Testis (tissue), 3 donors: Measurements from ENCODE around the gene SMG9. TPM values are rescaled to one million over a fixed set of nuclear protein-coding genes. Genes with fewer than 3 reads are reported as not detected.

Experiments
- DNase-seq: peaks from one replicate; pipeline ENCODE4 v3.0.0-alpha.2; 2019
- H3K27ac ChIP-seq, 2 donors: fragments of 200-600 bp; sonication (generic); one replicate each; pipeline ENCODE4 v1.5.1; 2019
- H3K27me3 ChIP-seq: fragments of 200-600 bp; sonication (generic); one replicate; pipeline ENCODE4 v1.5.1; 2019
- H3K36me3 ChIP-seq: fragments of 200-600 bp; sonication (generic); one replicate; pipeline ENCODE4 v1.5.1; 2017; ENCODE audit warnings: low read depth; ENCODE audit errors: missing control alignments
- H3K4me1 ChIP-seq: fragments of 200-600 bp; sonication (generic); one replicate; pipeline ENCODE4 v1.5.1; 2019
- H3K4me3 ChIP-seq, 2 donors: fragments of 200-600 bp; sonication (generic); one replicate each; pipeline ENCODE4 v1.5.1; 2017 to 2019
- H3K9me3 ChIP-seq: fragments of 200-600 bp; sonication (generic); one replicate; pipeline ENCODE4 v1.5.1; 2017
- CTCF ChIP-seq, 3 experiments: fragments of 450-650 bp in 2 of 3; fragments of 200-600 bp in 1 of 3; sonication (generic) in 1 of 3; IDR thresholded peaks; one replicate each; pipeline ENCODE4 v1.5.1; 2016 to 2019; ENCODE audit warnings: antibody characterized with exemption in 3 of 3, mild to moderate bottlenecking in 2 of 3, moderate library complexity in 1 of 3
- POLR2A ChIP-seq: fragments of 450-650 bp; IDR thresholded peaks from one replicate; pipeline ENCODE4 v1.6.1; 2017; ENCODE audit warnings: antibody characterized with exemption, mild to moderate bottlenecking, moderate library complexity
- WGBS, 2 donors: methylation state at CpG; one replicate each; pipeline ENCODE4 v1.1.5; 2018; 5-methylcytosine and 5-hydroxymethylcytosine counted together
- intact Hi-C: fragments of 100-400 bp; cut with DNase I; formaldehyde crosslinking; loops from one replicate; pipeline ENCODE4 v1.15.1; 2023; ENCODE audit warnings: low total_unique reads
- polyA plus RNA-seq: library from polyadenylated mRNA; stranded (reverse); fragments of 350-450 nt; fragmentation: Illumina TruSeq; extraction: RNeasy Lipid Tissue Mini Kit (QIAGEN cat#74804); gene quantifications from one replicate; pipeline ENCODE4 v1.2.3, GENCODE V29; 2014; ENCODE audit warnings: low read depth, low replicate concordance; ENCODE audit not compliant: insufficient read depth
- total RNA-seq, 2 donors: library from RNA; depleted of rRNA; stranded (reverse); fragments of >200 nt; gene quantifications; one replicate each; pipeline ENCODE4 v1.2.3, GENCODE V29; 2016

The SMG9 gene
- total and polyA plus RNA-seq, 3 donors from 2014 or later = 65.0 to 144 (median 76.8) TPM

GRCh38 chr19:43721469-43722048 lies 33.2 kb downstream of the SMG9 start:
- Histone ChIP-seq H3K4me1 (no peaks in the 10 kb centered on the region), H3K27me3 (no peaks in the 10 kb centered on the region), H3K36me3 (no peaks in the 10 kb centered on the region), H3K4me3 (no peak overlapping the region), H3K27ac (no peak overlapping the region), H3K9me3 (no peaks in the 10 kb centered on the region)
- DNase-seq = no peak
- WGBS, 2 donors = 84 to 92% methylated on average over 5 of the region's 5 CpGs
- intact Hi-C loops = no loop called here
- TF ChIP-seq CTCF (IDR thresholded peaks at IDR 0.05) = no peak

GRCh38 chr19:43720936-43721335 lies 33.8 kb downstream of the SMG9 start:
- intact Hi-C loops = no loop called here
- no peaks in the 10 kb centered on the region for H3K36me3 ChIP-seq
- no peak overlapping the region for H3K4me3 ChIP-seq
- H3K4me1 ChIP-seq = no peaks in the 10 kb centered on the region
- no peak for TF ChIP-seq POLR2A
- no peak for TF ChIP-seq CTCF (IDR thresholded peaks at IDR 0.05)
- H3K27me3 ChIP-seq = no peaks in the 10 kb centered on the region
- H3K9me3 ChIP-seq = no peaks in the 10 kb centered on the region
- WGBS, 2 donors = 87 to 93% methylated on average over 10 of the region's 10 CpGs
- H3K27ac ChIP-seq = no peak overlapping the region
- DNase-seq = no peak

GRCh38 chr19:43719918-43720317 lies 34.8 kb downstream of the SMG9 start:
- no peak for TF ChIP-seq CTCF (IDR thresholded peaks at IDR 0.05)
- no peak for TF ChIP-seq POLR2A
- intact Hi-C loops = no loop called here
- Histone ChIP-seq H3K4me1 (no peaks in the 10 kb centered on the region), H3K36me3 (no peaks in the 10 kb centered on the region), H3K9me3 (no peaks in the 10 kb centered on the region), H3K4me3 (no peak overlapping the region), H3K27me3 (no peaks in the 10 kb centered on the region), H3K27ac (no peak overlapping the region)
- WGBS, 2 donors = 61 to 80% methylated on average over 5 of the region's 5 CpGs
- no peak for DNase-seq

GRCh38 chr19:43719378-43719868 lies 35.3 kb downstream of the SMG9 start:
- H3K4me3 ChIP-seq = no peak overlapping the region
- TF ChIP-seq POLR2A = no peak
- no peaks in the 10 kb centered on the region for H3K27me3 ChIP-seq
- 93 to 95% methylated on average over 19 to 36 of the region's 37 CpGs for WGBS, 2 donors
- no peaks in the 10 kb centered on the region for H3K9me3 ChIP-seq
- H3K4me1 ChIP-seq = no peaks in the 10 kb centered on the region
- DNase-seq = no peak
- no peak overlapping the region for H3K27ac ChIP-seq
- intact Hi-C loops = no loop called here
- no peaks in the 10 kb centered on the region for H3K36me3 ChIP-seq

GRCh38 chr19:43718627-43719377 lies 36.0 kb downstream of the SMG9 start:
- intact Hi-C loops = no loop called here
- no peak for DNase-seq
- H3K9me3 ChIP-seq = no peaks in the 10 kb centered on the region
- H3K4me1 ChIP-seq = no peaks in the 10 kb centered on the region
- no peaks in the 10 kb centered on the region for H3K36me3 ChIP-seq
- no peaks in the 10 kb centered on the region for H3K27me3 ChIP-seq
- TF ChIP-seq CTCF (IDR thresholded peaks at IDR 0.05) (no peak), POLR2A (no peak)
- H3K4me3 ChIP-seq = no peak overlapping the region
- H3K27ac ChIP-seq = no peak overlapping the region
- 86 to 92% methylated on average over 20 to 60 of the region's 60 CpGs for WGBS, 2 donors
